MM.1S (cell line): Measurements from ENCODE around the gene ESRRB.

Source experiments
- DNase-seq: peaks from one replicate; pipeline ENCODE4 v3.0.0-alpha.2; 2015
- H2AFZ ChIP-seq: fragments of 300-600 bp; sonication (generic); 2 replicates; pipeline ENCODE4 v1.6.0; 2016; ENCODE audit warnings: antibody characterized with exemption, low read length
- H3F3A ChIP-seq: fragments of 300-600 bp; sonication (generic); 2 replicates; pipeline ENCODE4 v1.6.1; 2016; ENCODE audit warnings: mild to moderate bottlenecking, antibody characterized with exemption, low read length, moderate library complexity, mixed read lengths; ENCODE audit not compliant: insufficient read depth
- H3K27ac ChIP-seq: fragments of 300-600 bp; sonication (generic); 2 replicates; pipeline ENCODE4 v1.5.1; 2016; ENCODE audit warnings: mild to moderate bottlenecking, low read length
- H3K27me3 ChIP-seq: fragments of 300-600 bp; sonication (generic); replicated peaks from 2 replicates; pipeline ENCODE4 v1.6.0; 2016; ENCODE audit warnings: low read length; ENCODE audit not compliant: insufficient read depth
- H3K36me3 ChIP-seq: fragments of 300-600 bp; sonication (generic); replicated peaks from 2 replicates; pipeline ENCODE4 v1.6.1; 2016; ENCODE audit warnings: mild to moderate bottlenecking, low read length, mixed read lengths; ENCODE audit not compliant: insufficient read depth
- H3K4me1 ChIP-seq: fragments of 300-600 bp; sonication (generic); 2 replicates; pipeline ENCODE4 v1.6.1; 2016; ENCODE audit warnings: low read length, mixed read lengths
- H3K4me2 ChIP-seq: fragments of 300-600 bp; sonication (generic); 2 replicates; pipeline ENCODE4 v1.6.0; 2016; ENCODE audit warnings: low read depth, low read length
- H3K4me3 ChIP-seq: fragments of 300-600 bp; sonication (generic); 2 replicates; pipeline ENCODE4 v1.5.1; 2016; ENCODE audit warnings: low read length, mixed read lengths
- H3K79me2 ChIP-seq: fragments of 300-600 bp; sonication (generic); 2 replicates; pipeline ENCODE4 v1.6.1; 2016; ENCODE audit warnings: mixed run types, low read length, mixed read lengths
- H3K9ac ChIP-seq: fragments of 300-600 bp; sonication (generic); 2 replicates; pipeline ENCODE4 v1.6.1; 2016; ENCODE audit warnings: low read length, mixed read lengths
- H3K9me2 ChIP-seq: fragments of 300-600 bp; sonication (generic); replicated peaks from 2 replicates; pipeline ENCODE4 v1.6.1; 2016; ENCODE audit warnings: mild to moderate bottlenecking, low read length, mixed read lengths; ENCODE audit not compliant: insufficient read depth
- H3K9me3 ChIP-seq: fragments of 300-600 bp; sonication (generic); replicated peaks from 2 replicates; pipeline ENCODE4 v1.6.1; 2016; ENCODE audit warnings: mild to moderate bottlenecking, low read length, mixed read lengths; ENCODE audit not compliant: insufficient read depth
- H4K20me1 ChIP-seq: fragments of 300-600 bp; sonication (generic); 2 replicates; pipeline ENCODE4 v1.6.1; 2016; ENCODE audit warnings: mild to moderate bottlenecking, low read length, moderate library complexity, mixed read lengths; ENCODE audit not compliant: insufficient read depth
- EZH2 ChIP-seq: fragments of 300-600 bp; sonication (generic); optimal IDR thresholded peaks from 2 replicates; pipeline ENCODE3; 2017; ENCODE audit warnings: low read depth, mild to moderate bottlenecking, antibody characterized with exemption, low read length, mixed read lengths
- EZH2phosphoT487 ChIP-seq: fragments of 300-600 bp; sonication (generic); IDR thresholded peaks from 2 replicates; pipeline ENCODE4 v1.6.1; 2018; ENCODE audit warnings: antibody characterized with exemption, low read length
- TF ChIP-seq, protein P1 (sequence below): fragments of 300-600 bp; sonication (generic); IDR thresholded peaks from 2 replicates; pipeline ENCODE4 v1.5.1; 2016; ENCODE audit warnings: antibody characterized with exemption, low read length, mixed read lengths

ESRRB gene

GRCh38 chr14:76498976-76499375, 123.0 kb downstream of the ESRRB start:
- Histone ChIP-seq H2AFZ (no peak overlapping the region), H3K36me3 (no peaks in the 10 kb centered on the region), H3K27me3 (no peaks in the 10 kb centered on the region), H3K9me3 (no peaks in the 10 kb centered on the region), H3K4me1 (no peaks in the 10 kb centered on the region), H3K9me2 (no peaks in the 10 kb centered on the region), H4K20me1 (no peaks in the 10 kb centered on the region), H3F3A (no peaks in the 10 kb centered on the region), H3K79me2 (no peaks in the 10 kb centered on the region), H3K4me2 (no peak overlapping the region), H3K27ac (no peak overlapping the region), H3K9ac (no peak overlapping the region), H3K4me3 (no peak overlapping the region)
- TF ChIP-seq, protein P1, sequence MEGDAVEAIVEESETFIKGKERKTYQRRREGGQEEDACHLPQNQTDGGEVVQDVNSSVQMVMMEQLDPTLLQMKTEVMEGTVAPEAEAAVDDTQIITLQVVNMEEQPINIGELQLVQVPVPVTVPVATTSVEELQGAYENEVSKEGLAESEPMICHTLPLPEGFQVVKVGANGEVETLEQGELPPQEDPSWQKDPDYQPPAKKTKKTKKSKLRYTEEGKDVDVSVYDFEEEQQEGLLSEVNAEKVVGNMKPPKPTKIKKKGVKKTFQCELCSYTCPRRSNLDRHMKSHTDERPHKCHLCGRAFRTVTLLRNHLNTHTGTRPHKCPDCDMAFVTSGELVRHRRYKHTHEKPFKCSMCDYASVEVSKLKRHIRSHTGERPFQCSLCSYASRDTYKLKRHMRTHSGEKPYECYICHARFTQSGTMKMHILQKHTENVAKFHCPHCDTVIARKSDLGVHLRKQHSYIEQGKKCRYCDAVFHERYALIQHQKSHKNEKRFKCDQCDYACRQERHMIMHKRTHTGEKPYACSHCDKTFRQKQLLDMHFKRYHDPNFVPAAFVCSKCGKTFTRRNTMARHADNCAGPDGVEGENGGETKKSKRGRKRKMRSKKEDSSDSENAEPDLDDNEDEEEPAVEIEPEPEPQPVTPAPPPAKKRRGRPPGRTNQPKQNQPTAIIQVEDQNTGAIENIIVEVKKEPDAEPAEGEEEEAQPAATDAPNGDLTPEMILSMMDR, result no peak
- TF ChIP-seq EZH2 (no peak), EZH2phosphoT487 (no peak)
- no peak for DNase-seq

DNA sequence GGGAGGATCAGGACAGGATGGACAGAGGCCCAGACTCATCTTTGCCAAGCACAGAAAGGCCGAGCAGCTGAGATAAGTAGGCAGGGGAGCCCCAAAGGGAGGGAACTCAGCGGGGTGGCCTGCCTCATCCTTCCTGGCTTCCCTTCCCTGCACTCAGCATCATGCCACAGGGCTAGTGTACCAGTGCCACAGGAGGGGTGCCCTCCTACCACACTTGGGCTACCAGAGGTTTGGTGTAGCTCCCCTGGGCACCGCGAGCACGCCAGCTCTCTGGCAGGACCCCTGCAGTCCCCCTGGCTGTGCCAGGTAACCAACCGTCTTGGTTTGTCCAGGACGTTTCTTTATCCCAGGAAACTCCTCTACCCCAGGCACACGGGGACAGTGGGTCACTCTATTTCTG, 123.5 kb downstream of the ESRRB start:
- Histone ChIP-seq H3K4me1 (no peaks in the 10 kb centered on the region), H3K36me3 (no peaks in the 10 kb centered on the region), H2AFZ (no peak overlapping the region), H3K27me3 (no peaks in the 10 kb centered on the region), H3K9ac (no peak overlapping the region), H3K9me2 (no peaks in the 10 kb centered on the region), H3K79me2 (no peaks in the 10 kb centered on the region), H3K4me2 (no peak overlapping the region), H3K4me3 (no peak overlapping the region), H3K9me3 (no peaks in the 10 kb centered on the region), H4K20me1 (no peaks in the 10 kb centered on the region), H3K27ac (no peak overlapping the region), H3F3A (no peaks in the 10 kb centered on the region)
- DNase-seq, result no peak
- TF ChIP-seq EZH2phosphoT487, result no peak
- no peak for TF ChIP-seq EZH2
- TF ChIP-seq, protein P1, result no peak

DNA sequence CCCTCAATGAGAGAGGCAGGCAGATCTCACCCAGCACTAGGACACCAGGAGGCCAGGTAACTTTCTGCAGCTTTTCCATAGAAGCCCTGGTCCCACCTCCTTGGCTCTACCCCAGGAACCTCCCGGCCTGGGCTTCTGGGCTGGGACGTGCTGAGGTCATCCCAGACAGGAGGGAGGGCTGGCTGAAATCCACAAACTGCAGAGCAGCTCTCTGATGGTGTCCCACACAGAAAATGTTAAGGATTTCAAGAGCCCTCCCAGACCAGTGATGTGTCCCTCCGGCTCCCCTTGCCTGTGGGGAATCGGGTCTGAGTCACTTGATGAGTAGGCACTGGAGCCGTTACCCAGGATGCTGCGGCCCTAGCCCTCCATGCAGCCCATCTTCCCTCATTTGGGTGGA, 124.1 kb downstream of the ESRRB start:
- H3K4me3 ChIP-seq, result no peak overlapping the region
- no peak overlapping the region for H3K9ac ChIP-seq
- H3K36me3 ChIP-seq, result no peaks in the 10 kb centered on the region
- H3K4me2 ChIP-seq, result no peak overlapping the region
- H2AFZ ChIP-seq, result no peak overlapping the region
- H3K27ac ChIP-seq, result no peak overlapping the region
- H3K9me2 ChIP-seq, result no peaks in the 10 kb centered on the region
- H3K79me2 ChIP-seq, result no peaks in the 10 kb centered on the region
- H3K27me3 ChIP-seq, result no peaks in the 10 kb centered on the region
- H3K9me3 ChIP-seq, result no peaks in the 10 kb centered on the region
- DNase-seq, result no peak
- H3K4me1 ChIP-seq, result no peaks in the 10 kb centered on the region
- H4K20me1 ChIP-seq, result no peaks in the 10 kb centered on the region
- H3F3A ChIP-seq, result no peaks in the 10 kb centered on the region
- TF ChIP-seq EZH2phosphoT487, result no peak
- TF ChIP-seq, protein P1, result no peak
- TF ChIP-seq EZH2, result no peak
